C4-2B (cell line): Measurements from ENCODE around the gene PRDX5.

Experiments
- ZFX ChIP-seq: fragments of 450-650 bp; IDR thresholded peaks from 2 replicates; pipeline ENCODE4 v1.6.1; 2017
- TF ChIP-seq, protein P1 (sequence below): fragments of 450-650 bp; conservative IDR thresholded peaks from 2 replicates; pipeline ENCODE4 v1.5.1; 2017; ENCODE audit warnings: mild to moderate bottlenecking

DNA sequence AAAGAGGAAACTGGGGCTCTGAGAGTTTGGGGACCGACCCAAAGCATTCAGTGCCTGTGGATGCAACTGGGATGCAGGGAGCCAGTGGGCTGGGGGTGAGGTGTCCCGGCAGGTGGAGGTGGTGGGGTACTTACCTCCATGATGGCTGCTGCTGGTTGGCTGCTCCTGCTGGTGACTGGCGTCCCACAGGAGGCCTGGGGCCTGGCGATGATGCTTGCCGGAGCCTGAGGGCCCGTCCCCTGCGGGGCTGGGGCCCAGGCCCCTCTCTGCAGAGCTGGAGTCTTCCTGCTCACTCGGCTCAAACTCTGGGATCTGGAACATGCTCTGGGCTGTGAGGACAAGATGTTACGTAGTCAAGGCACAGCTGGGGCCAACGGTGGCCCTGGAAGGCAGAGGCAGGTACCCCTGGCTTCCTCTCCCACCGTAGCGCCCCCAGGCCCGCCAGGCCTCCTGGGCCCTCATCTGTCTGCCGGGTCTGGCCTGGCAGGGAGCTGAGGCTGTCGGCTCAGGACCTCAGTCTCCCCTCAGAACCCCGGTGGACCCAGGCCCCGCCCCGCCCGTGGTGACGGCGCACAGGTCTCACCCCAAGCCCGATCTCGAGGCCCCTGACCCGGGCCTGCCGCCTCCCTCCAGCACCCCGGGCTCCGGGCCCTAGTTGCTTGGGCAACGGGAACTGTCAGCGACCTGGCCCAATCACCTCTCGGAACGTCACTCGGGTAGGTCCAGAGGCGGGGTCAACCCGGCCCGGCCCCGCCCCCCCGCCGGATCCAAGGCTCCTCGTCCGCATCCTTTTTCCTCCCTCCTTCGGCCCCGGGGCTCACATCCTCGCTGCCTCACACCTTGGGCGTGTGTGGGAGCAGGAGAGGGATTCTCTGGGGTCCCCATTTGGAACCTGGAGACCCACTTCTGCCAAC lies 33.6 kb upstream of the PRDX5 start, which contains the start of gene BAD:
- TF ChIP-seq, protein P1, sequence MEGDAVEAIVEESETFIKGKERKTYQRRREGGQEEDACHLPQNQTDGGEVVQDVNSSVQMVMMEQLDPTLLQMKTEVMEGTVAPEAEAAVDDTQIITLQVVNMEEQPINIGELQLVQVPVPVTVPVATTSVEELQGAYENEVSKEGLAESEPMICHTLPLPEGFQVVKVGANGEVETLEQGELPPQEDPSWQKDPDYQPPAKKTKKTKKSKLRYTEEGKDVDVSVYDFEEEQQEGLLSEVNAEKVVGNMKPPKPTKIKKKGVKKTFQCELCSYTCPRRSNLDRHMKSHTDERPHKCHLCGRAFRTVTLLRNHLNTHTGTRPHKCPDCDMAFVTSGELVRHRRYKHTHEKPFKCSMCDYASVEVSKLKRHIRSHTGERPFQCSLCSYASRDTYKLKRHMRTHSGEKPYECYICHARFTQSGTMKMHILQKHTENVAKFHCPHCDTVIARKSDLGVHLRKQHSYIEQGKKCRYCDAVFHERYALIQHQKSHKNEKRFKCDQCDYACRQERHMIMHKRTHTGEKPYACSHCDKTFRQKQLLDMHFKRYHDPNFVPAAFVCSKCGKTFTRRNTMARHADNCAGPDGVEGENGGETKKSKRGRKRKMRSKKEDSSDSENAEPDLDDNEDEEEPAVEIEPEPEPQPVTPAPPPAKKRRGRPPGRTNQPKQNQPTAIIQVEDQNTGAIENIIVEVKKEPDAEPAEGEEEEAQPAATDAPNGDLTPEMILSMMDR: no peak
- peak; percentile 63; the same call in 1 of the 2 replicates for TF ChIP-seq ZFX
